NCI-H526 (cell line): ENCODE measurements around the gene LMAN1L.

Experiments
- DNase-seq, 2 experiments: peaks; one replicate each; lab custom pipeline; 2025; lab: John Stamatoyannopoulos, UW

LMAN1L gene

DNA sequence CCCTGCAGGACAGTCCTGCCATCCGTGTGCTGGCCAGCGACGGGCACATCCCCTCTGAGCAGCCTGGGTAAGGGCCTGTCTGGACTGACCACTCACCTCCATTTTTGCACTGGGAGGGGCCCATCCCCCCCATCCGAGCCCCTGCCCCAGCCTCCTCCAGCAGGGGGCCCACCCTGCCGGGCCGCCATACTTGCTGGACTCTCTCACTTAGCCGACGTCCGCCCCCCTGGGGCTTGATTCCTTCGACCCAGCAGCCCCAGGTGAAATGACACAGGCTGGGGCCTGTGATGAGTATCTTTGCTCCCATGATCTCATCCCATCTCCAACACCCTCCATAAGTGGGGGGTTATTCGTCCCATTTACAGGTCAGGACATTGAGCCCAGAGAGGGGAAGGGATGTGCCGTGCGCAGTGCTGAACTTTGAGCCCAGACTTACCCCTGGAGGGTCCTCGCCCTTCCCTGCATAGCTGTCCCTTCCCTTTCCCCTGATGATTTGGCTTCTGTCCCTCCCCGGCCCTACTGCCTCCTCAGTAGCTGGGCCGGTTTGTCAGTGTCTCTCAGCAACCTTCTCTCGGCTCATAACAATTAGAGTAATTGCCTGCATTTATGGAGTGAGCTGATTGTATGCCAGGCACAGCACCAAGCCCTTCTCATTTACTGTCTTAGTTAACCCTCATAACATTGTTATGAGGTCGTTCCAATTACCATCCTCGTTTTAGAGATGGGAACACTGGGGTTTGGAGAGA lies 4.2 kb downstream of the LMAN1L start:
- DNase-seq, result no peak

DNA sequence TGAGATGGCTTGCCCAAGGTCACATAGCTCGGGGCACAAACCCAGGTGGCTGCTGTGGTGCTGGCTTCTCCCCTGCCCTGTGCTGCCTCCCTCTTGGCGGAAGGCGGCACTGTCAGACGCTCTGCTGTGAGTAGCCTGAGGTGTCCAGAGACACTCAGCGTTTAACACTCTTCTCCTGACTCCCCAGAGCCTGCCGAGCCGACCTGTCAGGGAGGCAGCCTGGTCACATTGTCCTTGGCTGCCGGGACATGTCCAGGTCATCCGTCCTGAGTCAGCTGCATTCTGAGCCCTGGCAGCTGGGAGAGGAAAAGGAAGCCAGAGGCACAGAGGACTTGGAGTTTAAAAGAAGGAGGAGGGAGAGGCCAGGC lies 4.7 kb downstream of the LMAN1L start:
- peak in 1 of 2 experiments; percentile 53 for DNase-seq

DNA sequence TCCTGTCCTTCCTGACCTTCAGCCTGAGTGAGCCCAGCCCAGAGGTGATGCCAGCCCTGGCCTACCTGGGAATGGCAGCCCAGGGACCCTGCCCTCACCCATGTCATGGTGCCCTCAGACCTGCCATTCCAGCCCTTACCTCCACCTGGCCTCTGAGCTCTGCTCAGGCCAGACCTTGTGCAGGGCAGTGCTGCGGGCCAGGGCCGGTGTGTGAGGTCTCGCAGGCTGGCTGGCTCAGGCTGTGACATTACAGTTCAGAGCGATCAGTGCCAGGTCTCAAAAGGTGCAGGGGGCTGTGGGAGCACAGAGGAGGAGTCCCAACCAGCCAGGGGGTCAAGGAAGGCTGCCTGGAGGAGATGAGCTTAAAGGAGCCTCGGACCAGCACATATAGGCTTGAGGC lies 7.4 kb downstream of the LMAN1L start:
- DNase-seq, result no peak

DNA sequence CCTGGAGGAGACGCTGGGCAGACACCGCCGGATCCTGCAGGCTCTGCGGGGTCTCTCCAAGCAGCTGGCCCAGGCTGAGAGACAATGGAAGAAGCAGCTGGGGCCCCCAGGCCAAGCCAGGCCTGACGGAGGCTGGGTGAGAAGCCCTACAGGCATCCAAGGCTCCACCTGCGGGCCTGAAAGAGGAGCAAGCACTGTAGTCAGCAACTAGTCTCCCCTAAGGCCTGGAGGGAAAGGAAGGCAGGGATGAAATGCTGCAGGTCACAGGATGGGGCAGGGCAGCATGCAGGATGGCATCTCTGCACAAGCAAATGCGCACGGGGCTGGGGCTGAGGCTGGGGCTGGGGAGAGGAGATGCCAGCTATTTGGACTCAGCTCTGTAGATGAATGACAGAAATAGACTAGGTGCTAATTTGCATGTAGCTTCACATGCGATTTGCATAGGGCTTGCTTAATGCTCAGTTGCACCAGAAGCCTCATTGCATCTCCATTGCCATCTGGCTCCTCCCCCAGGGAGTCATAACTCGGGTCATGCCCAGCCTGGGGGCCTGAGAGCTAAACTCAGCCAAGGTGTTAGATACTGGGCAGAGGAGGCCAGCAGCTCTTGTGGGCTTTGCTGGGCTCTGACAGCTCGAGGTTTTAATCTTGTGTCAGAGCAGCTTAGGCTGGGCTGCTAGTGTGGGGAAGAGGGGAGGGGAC lies 8.6 kb downstream of the LMAN1L start:
- DNase-seq, result peak; percentile 98 to 99

DNA sequence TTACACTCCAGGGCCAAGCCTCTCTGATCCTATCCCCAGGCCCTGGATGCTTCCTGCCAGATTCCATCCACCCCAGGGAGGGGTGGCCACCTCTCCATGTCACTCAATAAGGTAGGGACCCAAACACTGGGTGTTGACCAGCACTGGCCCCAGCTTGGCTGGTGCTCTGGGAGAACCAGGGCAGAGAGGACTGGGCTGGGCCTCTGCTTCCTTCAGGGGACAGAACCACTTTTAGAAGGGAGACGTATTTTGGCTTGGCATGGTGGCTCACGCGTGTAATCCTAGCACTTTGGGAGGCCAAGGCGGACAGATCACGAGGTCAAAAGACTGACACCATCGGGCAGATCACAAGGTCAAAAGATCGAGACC lies 9.1 kb downstream of the LMAN1L start:
- DNase-seq, result no peak

DNA sequence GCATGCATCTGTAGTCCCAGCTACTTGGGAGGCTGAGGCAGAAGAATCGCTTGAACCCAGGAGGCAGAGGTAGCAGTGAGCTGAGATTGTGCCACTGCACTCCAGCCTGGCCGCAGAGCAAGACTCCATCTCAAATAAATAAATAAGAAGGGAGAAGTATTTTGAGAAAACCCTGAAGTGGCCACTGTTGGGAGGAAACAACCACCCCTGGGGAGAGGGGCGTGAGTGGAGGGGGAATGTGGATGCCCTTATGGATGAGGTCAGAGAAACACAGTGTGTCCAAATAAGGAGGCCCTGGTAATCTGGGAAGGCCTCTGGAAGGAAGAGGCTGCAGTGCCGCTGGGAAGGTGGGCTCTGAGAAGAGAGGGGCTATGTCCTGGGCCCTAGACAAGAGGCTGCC lies 9.6 kb downstream of the LMAN1L start:
- no peak for DNase-seq

DNA sequence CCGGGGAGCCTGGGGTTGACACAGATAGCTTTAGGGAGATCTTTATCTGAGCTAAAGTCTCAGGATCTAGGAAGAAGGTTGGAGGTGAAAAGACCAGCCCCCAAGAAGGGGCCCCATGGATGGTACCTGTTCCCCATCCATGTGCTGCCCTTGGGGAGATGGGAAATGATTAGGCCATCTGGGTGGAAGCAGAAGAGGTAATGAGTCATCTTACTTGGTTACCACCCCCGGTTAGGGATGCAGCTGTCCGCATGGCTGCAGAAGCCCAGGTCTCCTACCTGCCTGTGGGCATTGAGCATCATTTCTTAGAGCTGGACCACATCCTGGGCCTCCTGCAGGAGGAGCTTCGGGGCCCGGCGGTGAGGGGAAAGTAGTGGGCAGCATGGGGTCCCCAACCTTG lies 10.7 kb downstream of the LMAN1L start:
- no peak for DNase-seq

DNA sequence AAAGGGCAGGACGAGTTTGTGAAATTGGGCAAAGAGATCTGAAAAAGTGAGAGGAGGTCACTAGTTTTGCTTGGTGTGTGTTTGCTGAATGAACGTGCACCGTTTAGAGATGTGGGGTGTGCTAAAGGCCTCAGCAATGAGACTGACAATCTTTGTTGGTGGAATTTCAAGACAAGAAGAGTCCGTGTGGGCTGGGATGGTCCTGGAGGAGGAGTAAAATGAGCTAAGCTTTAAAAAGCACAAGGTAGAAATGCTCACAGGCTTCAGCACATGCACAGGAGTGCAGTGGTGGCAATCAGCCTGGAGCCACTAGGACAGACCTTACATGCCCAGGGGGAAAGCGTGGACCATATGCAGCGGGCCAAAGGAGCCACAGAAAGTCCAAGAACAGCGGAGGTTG lies 12.3 kb downstream of the LMAN1L start:
- DNase-seq, result no peak

DNA sequence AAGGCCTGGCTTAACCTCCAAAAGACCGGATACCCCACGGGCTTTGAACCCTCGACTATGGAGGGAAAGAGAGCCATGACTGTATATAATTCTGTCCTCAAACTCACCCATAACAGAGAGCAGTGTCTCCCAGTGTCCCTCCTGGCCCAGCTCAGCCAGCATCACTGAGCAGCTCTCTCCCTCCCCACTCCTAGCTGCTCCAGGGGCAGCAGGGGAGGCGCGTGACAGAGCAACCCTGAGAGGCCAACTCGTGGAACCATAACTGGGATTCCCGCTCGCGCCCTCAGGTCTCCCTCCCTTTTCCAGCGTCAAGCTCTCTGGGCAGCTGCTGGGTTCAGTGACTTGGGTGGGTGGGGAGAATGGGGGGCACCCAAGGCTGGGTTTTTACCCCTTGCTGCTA lies 13.2 kb downstream of the LMAN1L start:
- peak in 1 of 2 experiments; percentile 38 for DNase-seq

DNA sequence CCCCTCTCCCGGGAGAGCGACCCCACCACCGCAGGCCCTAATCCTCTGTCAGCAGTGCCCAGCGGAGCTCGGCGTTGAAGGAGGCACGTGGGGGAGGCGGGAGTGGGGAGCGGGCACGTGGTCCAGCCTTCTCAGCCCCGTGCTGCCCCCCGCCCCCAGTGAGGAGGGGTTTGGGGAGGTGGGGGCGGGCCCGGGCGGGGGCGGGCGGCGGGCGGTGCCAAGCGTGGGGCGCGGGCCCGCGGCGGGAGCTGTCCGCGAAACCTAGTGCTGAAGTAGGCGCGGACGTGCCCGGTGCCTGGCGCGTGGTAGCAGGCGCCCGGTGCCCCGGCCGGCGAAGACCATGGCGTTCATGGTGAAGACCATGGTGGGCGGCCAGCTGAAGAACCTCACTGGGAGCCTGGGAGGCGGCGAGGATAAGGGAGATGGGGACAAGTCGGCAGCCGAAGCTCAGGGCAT lies 13.8 kb downstream of the LMAN1L start, which contains the start of gene CPLX3:
Gene CPLX3 (plus strand): TSS at position 264 of the 456 bp plus-strand sequence. CDS start 77 bp downstream, at position 341.
- no peak for DNase-seq

DNA sequence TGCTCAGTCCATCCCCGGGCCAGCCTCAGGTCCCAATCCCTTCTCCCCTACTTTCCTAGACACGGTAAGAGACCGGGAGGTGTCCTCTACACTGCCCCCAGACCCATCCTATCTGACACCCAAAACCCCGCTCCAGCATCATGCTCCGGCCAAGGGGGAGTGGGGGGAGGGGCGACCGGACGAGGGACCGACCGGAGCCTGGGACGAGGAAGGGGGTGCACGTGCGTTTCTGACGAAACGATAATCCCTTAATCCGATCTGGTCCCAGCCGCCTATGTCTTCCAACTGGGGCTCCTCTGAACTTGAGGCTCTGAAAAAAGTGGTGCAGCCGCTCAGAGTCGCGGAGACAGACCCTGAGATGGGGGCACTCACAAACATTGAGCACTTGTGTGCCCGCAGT lies 14.3 kb downstream of the LMAN1L start:
- DNase-seq, result no peak

DNA sequence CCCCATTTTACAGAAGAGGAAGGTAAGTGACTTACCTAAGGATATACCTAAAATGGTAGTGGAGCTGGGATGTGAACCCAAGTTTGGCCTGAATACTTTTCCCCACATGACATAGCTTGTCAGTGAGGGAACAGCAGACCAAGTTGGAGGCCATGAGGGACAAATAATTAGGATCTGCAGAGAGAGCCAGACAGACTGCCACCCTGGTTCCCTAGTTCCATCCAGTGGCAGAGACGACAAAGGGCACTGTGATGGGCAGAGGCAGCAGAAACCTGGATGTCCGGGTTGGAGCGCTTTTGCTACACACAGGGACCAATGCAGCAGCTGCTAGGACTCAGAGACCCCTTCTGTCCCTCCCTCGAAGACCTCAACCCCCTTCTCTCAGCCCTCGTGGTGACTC lies 15.0 kb downstream of the LMAN1L start:
- DNase-seq, result no peak

DNA sequence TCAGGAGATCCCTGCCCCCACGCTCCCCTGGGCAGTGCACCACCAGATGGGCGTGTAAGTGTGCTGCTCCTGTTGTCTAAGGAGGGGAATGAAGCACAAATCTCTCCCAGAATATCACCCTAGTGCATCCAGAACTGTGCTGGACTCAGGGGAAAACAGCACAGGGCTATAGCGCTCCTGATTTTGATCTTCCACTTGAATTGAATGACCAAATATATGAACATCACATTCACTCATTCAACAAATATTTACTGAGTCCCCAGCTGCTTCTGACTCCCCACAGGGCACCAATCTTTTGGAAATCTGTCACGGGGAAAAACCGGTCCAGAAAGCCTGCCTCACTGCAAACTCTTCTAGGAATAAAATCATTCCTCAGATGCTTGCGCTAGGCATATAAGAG lies 16.2 kb downstream of the LMAN1L start:
- no peak for DNase-seq

DNA sequence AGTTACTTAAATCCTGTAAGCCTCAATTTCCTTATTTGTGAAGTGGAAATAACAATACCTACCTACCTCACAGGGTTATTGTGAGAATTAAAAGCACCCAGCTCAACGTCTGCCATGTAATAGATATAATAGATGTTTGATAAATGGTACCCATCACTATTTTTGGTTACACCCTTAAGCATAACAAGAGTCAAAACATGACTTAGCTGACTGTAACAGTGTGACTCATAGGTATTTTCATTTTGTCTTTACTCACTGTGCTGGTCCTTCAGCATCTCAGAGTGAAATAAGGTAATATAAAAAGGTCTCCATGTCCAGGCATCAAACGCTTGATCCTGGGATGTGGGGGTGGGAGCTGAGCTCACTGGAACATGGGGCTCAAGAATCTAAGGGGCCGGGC lies 16.9 kb downstream of the LMAN1L start:
- DNase-seq, result no peak

DNA sequence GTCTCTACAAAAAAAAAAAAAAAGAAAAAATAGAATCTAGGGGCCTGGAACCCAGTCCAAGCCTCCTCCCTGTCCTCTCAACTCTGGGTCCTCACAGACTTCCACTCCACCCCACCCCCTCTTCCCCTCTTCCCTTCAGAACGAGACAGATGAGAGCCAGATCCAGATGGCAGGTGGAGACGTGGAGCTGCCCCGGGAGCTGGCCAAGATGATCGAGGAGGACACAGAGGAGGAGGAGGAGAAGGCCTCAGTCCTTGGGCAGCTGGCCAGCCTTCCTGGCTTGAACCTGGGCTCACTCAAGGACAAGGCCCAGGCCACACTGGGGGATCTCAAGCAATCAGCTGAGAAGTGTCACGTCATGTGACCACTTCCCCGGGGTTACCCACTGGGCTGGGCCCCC lies 17.4 kb downstream of the LMAN1L start:
- no peak for DNase-seq

DNA sequence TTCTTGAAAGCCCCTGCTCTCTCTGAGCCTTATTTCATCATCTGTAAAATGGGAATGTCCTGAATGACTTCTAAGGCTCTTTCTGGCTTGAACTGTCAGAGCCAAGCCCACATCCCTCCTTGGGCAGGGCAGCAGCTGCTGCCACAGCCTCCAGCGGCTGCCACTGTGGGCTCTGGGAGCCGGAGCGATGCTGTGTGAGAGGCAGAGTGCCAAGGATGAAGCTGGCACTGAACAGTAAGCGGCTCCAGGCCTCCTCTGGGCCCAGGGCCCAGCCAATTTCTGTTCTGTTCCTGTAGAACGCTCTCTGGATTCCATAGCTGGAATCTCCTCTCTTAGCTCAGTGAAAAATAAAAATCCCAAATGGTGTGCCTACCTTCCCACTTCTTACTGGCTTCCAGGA lies 18.2 kb downstream of the LMAN1L start:
- DNase-seq, result no peak

DNA sequence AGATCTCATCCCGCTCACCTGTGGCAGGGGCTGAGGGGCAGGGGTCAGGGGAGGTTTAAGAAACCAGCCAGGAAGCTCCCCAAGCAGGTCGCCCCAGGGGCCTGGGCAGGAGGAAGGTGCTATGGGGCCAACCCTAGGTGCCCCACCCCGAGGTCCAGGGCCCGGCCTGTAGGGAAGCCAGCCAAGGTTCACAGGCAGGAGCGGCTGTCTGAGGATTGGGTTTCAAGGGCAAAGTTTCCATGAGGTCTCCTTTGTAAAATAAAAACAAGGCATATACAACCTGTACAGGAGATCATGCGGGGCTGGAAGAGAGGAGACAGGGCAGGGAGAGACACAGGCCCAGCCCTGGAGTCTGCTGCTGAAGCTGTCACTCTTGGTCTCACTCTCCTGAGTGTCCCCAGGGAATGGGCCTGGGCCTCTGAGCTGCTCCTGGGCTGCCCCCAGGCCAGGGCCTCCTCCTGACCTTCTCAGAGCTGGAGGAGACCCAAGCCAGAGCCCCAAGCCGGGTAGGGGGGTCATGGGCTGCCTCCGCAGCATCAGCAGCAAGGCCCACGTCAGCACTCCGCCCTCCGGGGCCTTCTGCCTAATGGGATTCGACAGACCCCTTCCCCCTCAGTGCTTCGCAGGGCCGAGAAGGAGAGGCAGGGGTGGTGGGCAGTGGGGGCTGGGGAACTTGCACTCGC lies 19.3 kb downstream of the LMAN1L start:
- DNase-seq, result peak in 1 of 2 experiments; percentile 21

DNA sequence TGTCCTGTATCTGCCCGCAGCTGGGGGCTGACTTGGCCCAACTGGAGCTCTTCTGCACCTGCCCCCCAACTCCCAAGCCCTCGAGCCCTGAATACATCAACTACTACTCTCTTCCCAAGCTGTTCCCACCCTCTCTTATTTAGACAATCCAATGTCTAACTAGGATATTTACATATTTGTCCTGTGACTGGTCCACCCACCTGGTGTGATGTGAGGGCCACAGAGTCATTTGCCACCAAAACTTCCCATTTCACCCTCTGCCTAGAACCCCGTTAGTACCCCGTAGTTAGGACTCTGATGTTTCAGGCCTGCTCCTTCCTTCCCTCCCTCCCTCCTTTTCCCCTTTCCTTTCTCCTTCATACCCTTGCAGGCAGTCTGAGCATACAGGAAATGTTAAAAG lies 20.2 kb downstream of the LMAN1L start:
- peak in 1 of 2 experiments; percentile 24 for DNase-seq

DNA sequence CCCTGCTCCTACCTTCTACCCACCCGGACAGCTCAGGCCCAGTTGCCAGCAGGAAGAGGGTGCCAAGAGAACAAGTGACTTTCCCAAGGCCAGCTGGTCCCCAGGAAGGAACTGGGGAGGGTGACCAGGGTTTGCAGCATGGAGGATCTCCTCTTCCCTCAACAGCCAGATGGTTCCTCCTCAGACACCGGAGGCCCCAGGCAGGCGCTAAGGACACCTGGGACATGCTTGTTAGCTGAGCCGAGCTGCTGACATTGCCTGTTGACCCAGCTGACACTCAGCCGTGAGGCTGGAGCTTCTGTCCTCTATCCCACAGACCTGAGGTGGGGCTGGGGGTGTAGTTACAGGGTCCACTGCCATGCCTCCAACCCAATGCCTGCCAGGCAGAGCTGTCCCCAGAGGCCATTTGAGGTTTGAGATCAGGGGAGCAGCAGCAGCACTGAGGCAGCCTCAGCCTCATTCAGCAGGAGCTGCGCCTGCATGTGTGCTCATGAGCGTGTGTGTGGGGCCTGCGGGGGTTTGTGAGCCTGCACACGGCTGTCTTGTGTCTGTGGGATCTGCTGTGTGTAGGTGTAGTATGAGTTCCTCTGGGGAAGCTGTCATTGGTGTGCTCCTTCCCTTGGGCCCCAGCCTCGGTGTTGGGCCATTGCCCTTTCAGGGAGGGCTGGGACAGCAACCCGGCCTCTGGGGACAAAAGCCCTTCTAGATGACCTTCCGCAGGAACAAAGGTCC lies 20.9 kb downstream of the LMAN1L start:
- DNase-seq, result no peak

DNA sequence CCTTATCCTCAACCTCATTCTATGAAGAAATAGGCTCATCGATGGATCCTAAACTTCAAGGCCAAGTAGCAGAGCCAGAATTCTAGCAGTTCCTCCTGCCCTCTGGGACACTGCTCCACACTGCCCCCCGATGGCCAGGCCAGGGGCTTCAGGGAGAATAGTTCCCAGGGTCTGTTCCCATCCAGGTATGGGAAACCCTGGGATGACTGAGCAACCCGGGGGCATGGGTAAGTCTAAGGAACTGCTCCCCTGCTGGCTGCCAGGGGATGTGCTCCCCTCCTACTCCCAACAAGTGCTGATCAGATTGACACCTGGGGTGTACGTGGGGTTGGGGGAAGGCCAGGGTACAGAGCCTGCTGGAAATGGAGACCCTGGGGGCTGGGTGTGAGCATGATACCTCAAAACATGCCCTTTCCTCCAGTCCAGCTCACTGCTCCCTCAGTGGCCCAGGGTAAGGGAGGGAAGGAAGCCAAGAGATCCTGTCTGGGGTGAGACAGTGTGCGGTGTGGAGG lies 22.7 kb downstream of the LMAN1L start:
- DNase-seq, result peak; percentile 75 to 91

DNA sequence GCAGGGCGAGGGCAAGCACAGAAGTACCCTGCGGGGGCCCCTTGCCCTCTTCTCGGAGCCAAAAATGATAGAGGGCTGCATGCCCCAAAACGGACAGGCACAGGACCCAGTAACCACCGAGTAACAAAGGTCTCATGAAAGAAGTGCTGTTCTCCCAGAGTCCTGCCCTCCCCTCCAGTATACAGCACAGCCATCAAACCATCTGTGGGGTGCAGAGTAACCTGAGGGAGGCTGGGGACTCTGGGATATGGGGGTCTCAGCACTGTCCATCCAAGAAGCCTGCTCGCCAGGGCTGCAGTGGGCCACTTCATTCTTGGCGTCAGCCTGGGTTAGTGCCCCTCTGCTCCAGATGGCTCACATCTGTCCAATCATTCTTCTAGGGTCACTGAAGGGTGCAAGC lies 24.2 kb downstream of the LMAN1L start:
- DNase-seq, result no peak

DNA sequence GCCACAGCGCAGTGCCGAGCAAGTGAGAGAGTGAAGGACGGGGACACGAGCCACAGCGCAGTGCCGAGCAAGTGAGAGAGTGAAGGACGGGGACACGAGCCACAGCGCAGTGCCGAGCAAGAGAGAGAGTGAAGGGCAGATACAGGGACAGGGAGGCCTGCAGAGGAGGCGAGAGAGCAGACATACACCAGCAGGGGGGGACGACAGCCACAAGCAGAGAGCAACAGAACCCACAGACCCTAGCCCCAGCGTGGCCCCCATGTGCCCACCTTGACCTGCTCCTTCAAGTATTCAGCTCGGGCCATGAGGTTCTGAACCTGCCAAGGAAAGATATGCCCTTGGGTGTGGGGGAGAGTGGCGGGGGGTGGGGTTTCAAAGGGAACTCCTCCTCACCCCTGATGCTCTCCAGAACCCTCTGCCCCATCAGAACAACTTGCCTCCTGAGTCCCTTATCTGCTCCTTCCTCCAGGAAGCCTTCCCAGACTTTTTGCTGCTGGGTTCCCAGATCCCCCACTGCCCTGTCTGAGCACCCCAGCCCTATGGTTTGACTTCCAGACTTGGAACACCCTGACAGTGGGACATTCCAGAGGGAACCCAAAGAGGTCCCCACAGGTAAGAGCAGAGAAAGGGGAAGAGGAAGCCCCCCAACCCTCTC lies 25.0 kb downstream of the LMAN1L start:
- DNase-seq, result no peak
